GM12878 (cell line): ENCODE data around the gene STK11.

Experiments
- EP300 ChIP-seq, 2 experiments: fragments of 150-350 bp in 1 of 2; IDR thresholded peaks; 2 replicates each; pipeline ENCODE4 v1.6.1; 2011 to 2012; ENCODE audit warnings: low read depth in 2 of 2, low read length in 2 of 2, borderline replicate concordance in 1 of 2, improper control_type of control experiment in 1 of 2, inconsistent platforms in 1 of 2; ENCODE audit not compliant: control insufficient read depth in 1 of 2
- MXI1 ChIP-seq: fragments of 150-350 bp; IDR thresholded peaks from 2 replicates; pipeline ENCODE4 v1.6.1; 2011; ENCODE audit warnings: low read depth, mild to moderate bottlenecking, inconsistent platforms, low read length, improper control_type of control experiment
- NRF1 ChIP-seq: conservative IDR thresholded peaks from 2 replicates; pipeline ENCODE4 v1.6.1; 2011; ENCODE audit warnings: mild to moderate bottlenecking, low read depth, low read length, improper control_type of control experiment
- ZBED1 ChIP-seq: IDR thresholded peaks from 2 replicates; pipeline ENCODE4 v1.6.1; 2016; ENCODE audit warnings: borderline replicate concordance
- TF ChIP-seq, protein P1 (sequence below), 3 experiments: IDR thresholded peaks in 2 of 3; conservative IDR thresholded peaks in 1 of 3; 2 replicates each; pipeline ENCODE4 v1.5.1; 2011; ENCODE audit warnings: low read depth in 3 of 3, low read length in 3 of 3, mild to moderate bottlenecking in 3 of 3, control low read depth in 2 of 3, moderate library complexity in 2 of 3, inconsistent platforms in 1 of 3, mixed read lengths in 1 of 3; ENCODE audit not compliant: control insufficient read depth in 2 of 3, insufficient read depth in 1 of 3; ENCODE audit errors: extremely low read depth in 1 of 3
- TF ChIP-seq, protein P2 (sequence below): IDR thresholded peaks from 2 replicates; pipeline ENCODE4 v1.6.1; 2012; ENCODE audit warnings: low read depth, low read length, improper control_type of control experiment

DNA sequence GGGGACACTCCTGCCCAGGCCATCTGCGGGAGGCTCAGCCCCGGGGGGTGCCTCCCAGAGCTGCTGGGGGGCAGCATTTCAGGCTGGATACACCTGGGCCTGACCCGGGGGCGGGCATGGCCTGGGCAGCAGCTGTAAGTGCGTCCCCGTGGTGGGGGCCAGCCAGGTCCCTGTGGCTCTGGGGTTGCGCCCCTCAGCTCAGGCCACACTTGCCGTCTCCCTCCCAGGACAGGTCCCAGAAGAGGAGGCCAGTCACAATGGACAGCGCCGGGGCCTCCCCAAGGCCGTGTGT, 20.6 kb downstream of the STK11 start:
- no peak for TF ChIP-seq ZBED1
- TF ChIP-seq, protein P1, sequence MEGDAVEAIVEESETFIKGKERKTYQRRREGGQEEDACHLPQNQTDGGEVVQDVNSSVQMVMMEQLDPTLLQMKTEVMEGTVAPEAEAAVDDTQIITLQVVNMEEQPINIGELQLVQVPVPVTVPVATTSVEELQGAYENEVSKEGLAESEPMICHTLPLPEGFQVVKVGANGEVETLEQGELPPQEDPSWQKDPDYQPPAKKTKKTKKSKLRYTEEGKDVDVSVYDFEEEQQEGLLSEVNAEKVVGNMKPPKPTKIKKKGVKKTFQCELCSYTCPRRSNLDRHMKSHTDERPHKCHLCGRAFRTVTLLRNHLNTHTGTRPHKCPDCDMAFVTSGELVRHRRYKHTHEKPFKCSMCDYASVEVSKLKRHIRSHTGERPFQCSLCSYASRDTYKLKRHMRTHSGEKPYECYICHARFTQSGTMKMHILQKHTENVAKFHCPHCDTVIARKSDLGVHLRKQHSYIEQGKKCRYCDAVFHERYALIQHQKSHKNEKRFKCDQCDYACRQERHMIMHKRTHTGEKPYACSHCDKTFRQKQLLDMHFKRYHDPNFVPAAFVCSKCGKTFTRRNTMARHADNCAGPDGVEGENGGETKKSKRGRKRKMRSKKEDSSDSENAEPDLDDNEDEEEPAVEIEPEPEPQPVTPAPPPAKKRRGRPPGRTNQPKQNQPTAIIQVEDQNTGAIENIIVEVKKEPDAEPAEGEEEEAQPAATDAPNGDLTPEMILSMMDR (IDR thresholded peaks at IDR 0.05 in 2 of 3, conservative IDR thresholded peaks at IDR 0.05 in 1 of 3; ENCODE audit: control insufficient read depth in 2 of 3, extremely low read depth in 1 of 3, insufficient read depth in 1 of 3, low read depth in 3 of 3, low read length in 3 of 3), result no peak
- no peak for TF ChIP-seq MXI1
- TF ChIP-seq, protein P2, sequence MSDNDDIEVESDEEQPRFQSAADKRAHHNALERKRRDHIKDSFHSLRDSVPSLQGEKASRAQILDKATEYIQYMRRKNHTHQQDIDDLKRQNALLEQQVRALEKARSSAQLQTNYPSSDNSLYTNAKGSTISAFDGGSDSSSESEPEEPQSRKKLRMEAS, result no peak
- TF ChIP-seq EP300 (IDR thresholded peaks at IDR 0.05; ENCODE audit: borderline replicate concordance in 1 of 2, control insufficient read depth in 1 of 2, low read depth in 2 of 2, low read length in 2 of 2), result no peak
- no peak for TF ChIP-seq NRF1
